A549 treated with Mapracorat at 1 μM for 4 hours (cell line): ENCODE results near the gene MYH8. TPM values are rescaled to one million over a fixed set of nuclear protein-coding genes. Genes with fewer than 3 reads are reported as not detected.

ENCODE experiments used
- total RNA-seq: library from RNA; stranded (reverse); fragments of 200-300 nt; extraction: Qiagen RNA extraction; gene quantifications from 5 replicates; pipeline ENCODE4 v1.2.3, GENCODE V29; 2022

Gene MYH8
- total RNA-seq: not detected in 5 replicates

GRCh38 chr17:10421900-10422542 is at the start of gene MYH8:
MYH8 (minus strand) TSS chr17:10421950; CDS start chr17:10420227, 1,723 bp downstream.

GRCh38 chr17:10469459-10469858 is 47.7 kb upstream of the MYH8 start, which contains the start of gene MYH4:
MYH4 (minus strand) TSS chr17:10469559; CDS start chr17:10466745, 2,814 bp downstream.

GRCh38 chr17:10372906-10373305 is 48.8 kb downstream of the MYH8 start, which contains the start of gene MYH13:
MYH13 (minus strand) TSS chr17:10373006; CDS start chr17:10364530, 8,476 bp downstream.

Other genes with a start within 250 kb of the MYH8 start
- gene GAS7, start 223.3 kb downstream of the MYH8 start, total RNA-seq: 0.25 to 0.57 TPM (median 0.38 TPM) in 5 replicates
- not detected in 5 replicates for gene MYH13, start 48.9 kb downstream of the MYH8 start, total RNA-seq
- not detected in 5 replicates for gene MYH4, start 47.6 kb upstream of the MYH8 start, total RNA-seq
- not detected in 5 replicates for gene MYH1, start 96.6 kb upstream of the MYH8 start, total RNA-seq
- gene MYH2, start 127.7 kb upstream of the MYH8 start, total RNA-seq: not detected in 5 replicates
- gene MYH3, start 235.4 kb upstream of the MYH8 start, total RNA-seq: 0.72 to 1.6 TPM (median 0.74 TPM) in 5 replicates